Activated CD4-positive, alpha-beta T cell treated with anti-CD3 and anti-CD28 coated beads for 36 hours (primary cell): ENCODE data around the gene KRTAP5-9. TPM values are rescaled to one million over a fixed set of nuclear protein-coding genes. Genes with fewer than 3 reads are reported as not detected.

Experiments
- total RNA-seq, 2 experiments: library from RNA; stranded (reverse); gene quantifications; one replicate each; pipeline ENCODE4 v1.2.3, GENCODE V29; 2021

Gene KRTAP5-9
- total RNA-seq, 2 experiments from 2014 or later = 0.21 TPM; not detected in 1

Other genes starting within 250 kb of the KRTAP5-9 start
- gene DHCR7, start 100.0 kb upstream of the KRTAP5-9 start, total RNA-seq = 10 to 100 TPM; 57.3 to 64.0 TPM
- 10 to 100 TPM; 79.4 to 88.8 TPM for gene NADSYN1, start 95.2 kb upstream of the KRTAP5-9 start, total RNA-seq
- under 1 TPM in 1 of 2 experiments, not detected in 1; 0.16 TPM for gene KRTAP5-7, start 21.2 kb upstream of the KRTAP5-9 start, total RNA-seq
- gene KRTAP5-8, start 10.4 kb upstream of the KRTAP5-9 start, total RNA-seq = not detected
- gene KRTAP5-10, start 17.1 kb downstream of the KRTAP5-9 start, total RNA-seq = not detected
- not detected for gene KRTAP5-11, start 34.5 kb downstream of the KRTAP5-9 start, total RNA-seq